GM12872 (cell line): ENCODE measurements around the gene NUDT16L1.

Experiments used
- CTCF ChIP-seq: IDR thresholded peaks from 3 replicates; pipeline ENCODE4 v1.5.1; 2011; ENCODE audit warnings: low read depth, mild to moderate bottlenecking, low read length, moderate library complexity; ENCODE audit not compliant: insufficient read depth

The NUDT16L1 gene

GRCh38 chr16:4700380-4700996, 7.1 kb downstream of the NUDT16L1 start:
- TF ChIP-seq CTCF: no peak

GRCh38 chr16:4700997-4701743, 7.8 kb downstream of the NUDT16L1 start:
- TF ChIP-seq CTCF: no peak

- no peak for TF ChIP-seq CTCF
Observed at GRCh38 chr16:4701791-4702465, 8.6 kb downstream of the NUDT16L1 start.

- no peak for TF ChIP-seq CTCF
Observed at GRCh38 chr16:4702466-4702808, 9.1 kb downstream of the NUDT16L1 start.

- TF ChIP-seq CTCF: no peak
Observed at GRCh38 chr16:4703906-4704305, 10.5 kb downstream of the NUDT16L1 start.

- TF ChIP-seq CTCF: no peak
Observed at GRCh38 chr16:4704491-4704890, 11.1 kb downstream of the NUDT16L1 start.

- no peak for TF ChIP-seq CTCF
Observed at GRCh38 chr16:4704913-4705312, 11.6 kb downstream of the NUDT16L1 start.
